Right ventricle myocardium inferior (tissue), 1 donor: ENCODE results near the gene PCBP3. TPM values are rescaled to one million over a fixed set of nuclear protein-coding genes. Genes with fewer than 3 reads are reported as not detected.

ENCODE experiments used
- ATAC-seq: fragments of 200-7000 bp; cut with Tn5 transposase; one replicate; pipeline ENCODE4 v1.9.1; 2020; ENCODE audit warnings: mild to moderate bottlenecking, moderate library complexity
- DNase-seq: peaks from one replicate; pipeline ENCODE4 v3.0.0; 2021; ENCODE audit errors: missing footprints
- intact Hi-C: fragments of 100-400 bp; cut with DNase I; formaldehyde crosslinking; loops from one replicate; pipeline ENCODE4 v1.11.0; 2022
- total RNA-seq: library from RNA; stranded (reverse); fragmentation: NEBNext Ultra II Directional; extraction: Animal tissue kit (Norgen Biotek cat#: 25700); gene quantifications from one replicate; pipeline ENCODE4 v1.2.1, GENCODE V29; 2021
- donor health status: DM: no; HTN: yes; CAD: no; lungs with severe emphysema.

Gene PCBP3
- total RNA-seq, 1 donor from 2014 or later = 3.7 TPM

DNA sequence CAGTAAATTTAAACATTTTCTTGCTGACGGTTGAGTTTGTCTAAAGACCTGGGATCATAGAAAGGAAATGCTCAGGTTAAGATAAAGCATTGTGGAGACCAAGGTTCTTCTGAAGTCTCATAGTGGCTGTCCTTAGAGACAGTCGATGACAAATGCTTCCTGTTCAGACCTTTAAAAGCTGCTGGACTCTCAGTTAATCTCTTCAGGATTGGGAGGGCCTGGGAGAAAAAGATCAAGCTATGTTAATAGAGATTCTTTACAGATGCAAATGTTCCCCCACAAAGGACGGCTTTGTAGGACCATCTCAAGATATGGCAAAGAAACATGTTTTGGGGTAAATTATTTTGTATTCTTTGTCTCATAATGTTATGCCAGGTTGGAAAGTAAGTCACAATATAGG, 213.4 kb downstream of the PCBP3 start:
- ATAC-seq (no peak), DNase-seq (no peak)
- intact Hi-C loops = no loop called here

- intact Hi-C loops = no loop called here
- ATAC-seq = no peak
- DNase-seq = no peak
Measured at GRCh38 chr21:45857761-45858160, 214.2 kb downstream of the PCBP3 start.

DNA sequence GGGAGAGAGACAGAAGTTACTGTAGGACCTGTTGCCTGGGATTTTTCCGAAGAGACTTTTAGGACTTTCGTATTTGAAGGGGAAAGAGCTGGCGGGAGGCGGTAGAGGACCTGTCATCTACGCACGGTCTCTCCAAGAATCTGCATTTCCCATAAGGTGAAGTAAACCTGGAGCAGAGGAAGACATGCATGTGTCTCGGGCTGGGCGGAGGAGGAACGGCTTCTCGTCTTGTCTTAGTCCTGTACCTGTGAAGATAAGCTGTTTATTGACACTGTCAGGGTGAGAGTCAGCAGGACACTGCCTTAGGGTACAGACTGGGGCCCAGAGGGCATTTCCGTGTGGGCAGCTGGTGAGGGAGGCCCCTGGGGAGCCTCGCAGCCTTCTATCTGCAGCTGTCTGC, 214.7 kb downstream of the PCBP3 start:
- no peak for DNase-seq
- intact Hi-C loops = no loop called here
- no peak for ATAC-seq

- DNase-seq (no peak), ATAC-seq (no peak)
- intact Hi-C loops = no loop called here
Measured at GRCh38 chr21:45859041-45859761, 215.7 kb downstream of the PCBP3 start.

- intact Hi-C loops = no loop called here
- no peak for DNase-seq
- no peak for ATAC-seq
Measured at GRCh38 chr21:45859762-45860357, 216.3 kb downstream of the PCBP3 start.

- intact Hi-C loops = no loop called here
- DNase-seq = no peak
- no peak for ATAC-seq
Measured at GRCh38 chr21:45860493-45861155, 217.1 kb downstream of the PCBP3 start.

- intact Hi-C loops = no loop called here
- DNase-seq = no peak
Measured at GRCh38 chr21:45861156-45861870, 217.8 kb downstream of the PCBP3 start.

DNA sequence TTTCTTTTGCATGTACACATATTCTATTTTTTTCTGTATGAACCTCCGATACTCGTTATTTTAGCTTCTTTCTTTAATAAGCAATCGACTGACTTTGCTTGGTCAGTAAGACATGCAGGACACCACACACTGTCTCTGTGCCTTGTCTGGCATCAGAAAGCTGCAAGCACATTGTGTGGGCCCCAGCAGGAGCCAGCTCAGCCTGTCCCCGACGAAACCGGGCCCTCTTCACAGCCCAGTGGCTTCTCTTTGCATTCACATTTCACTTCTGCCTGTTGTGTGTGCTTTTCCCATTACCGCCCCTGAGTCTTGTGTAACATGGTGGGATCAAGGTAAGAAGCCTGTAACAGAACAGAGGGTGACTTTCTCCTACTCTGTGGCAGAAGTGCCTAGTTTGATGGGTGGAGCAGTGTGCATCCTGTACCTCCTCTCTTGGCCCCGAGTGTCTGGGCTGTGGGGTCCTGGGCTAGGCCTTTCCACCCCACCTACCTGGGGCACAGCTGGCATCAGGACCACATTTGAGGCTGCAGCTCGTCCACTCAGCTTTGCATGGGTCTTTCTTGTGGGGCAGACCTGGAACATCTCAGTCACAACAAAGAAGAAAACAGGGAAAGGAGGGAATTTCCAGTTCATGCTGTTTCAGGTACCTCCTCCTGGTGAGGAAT, 219.2 kb downstream of the PCBP3 start:
- intact Hi-C loops = no loop called here
- no peak for DNase-seq
- no peak for ATAC-seq

More at GRCh38 chr21:45861156-45861870, 217.8 kb downstream of the PCBP3 start:
- ATAC-seq = no peak

- intact Hi-C loops = no loop called here
- ATAC-seq (no peak), DNase-seq (no peak)
Measured at GRCh38 chr21:45863267-45863666, 219.7 kb downstream of the PCBP3 start.

GRCh38 chr21:45863751-45864150, 220.2 kb downstream of the PCBP3 start:
- intact Hi-C loops = no loop called here
- DNase-seq (no peak), ATAC-seq (no peak)

DNA sequence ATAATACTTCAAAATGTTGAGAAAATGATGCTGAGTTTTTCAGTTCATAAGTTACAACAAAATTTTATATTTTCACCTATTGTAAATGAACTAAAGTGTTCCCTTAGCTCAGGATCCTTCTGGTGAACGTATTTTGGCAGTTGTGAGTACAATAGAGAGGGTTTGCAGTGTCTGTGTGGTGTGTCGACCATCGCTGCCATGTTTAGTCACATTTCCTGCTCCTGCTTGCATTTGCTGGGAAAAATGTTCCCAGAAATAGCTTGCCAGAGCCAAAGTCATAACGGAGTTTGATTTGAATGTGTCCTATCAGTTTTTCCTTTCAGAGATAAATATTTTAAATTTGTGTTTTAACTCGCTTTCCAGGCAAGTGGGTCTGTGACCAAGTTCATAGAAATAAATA, 220.9 kb downstream of the PCBP3 start:
- intact Hi-C loops = no loop called here
- no peak for DNase-seq
- ATAC-seq = no peak

DNA sequence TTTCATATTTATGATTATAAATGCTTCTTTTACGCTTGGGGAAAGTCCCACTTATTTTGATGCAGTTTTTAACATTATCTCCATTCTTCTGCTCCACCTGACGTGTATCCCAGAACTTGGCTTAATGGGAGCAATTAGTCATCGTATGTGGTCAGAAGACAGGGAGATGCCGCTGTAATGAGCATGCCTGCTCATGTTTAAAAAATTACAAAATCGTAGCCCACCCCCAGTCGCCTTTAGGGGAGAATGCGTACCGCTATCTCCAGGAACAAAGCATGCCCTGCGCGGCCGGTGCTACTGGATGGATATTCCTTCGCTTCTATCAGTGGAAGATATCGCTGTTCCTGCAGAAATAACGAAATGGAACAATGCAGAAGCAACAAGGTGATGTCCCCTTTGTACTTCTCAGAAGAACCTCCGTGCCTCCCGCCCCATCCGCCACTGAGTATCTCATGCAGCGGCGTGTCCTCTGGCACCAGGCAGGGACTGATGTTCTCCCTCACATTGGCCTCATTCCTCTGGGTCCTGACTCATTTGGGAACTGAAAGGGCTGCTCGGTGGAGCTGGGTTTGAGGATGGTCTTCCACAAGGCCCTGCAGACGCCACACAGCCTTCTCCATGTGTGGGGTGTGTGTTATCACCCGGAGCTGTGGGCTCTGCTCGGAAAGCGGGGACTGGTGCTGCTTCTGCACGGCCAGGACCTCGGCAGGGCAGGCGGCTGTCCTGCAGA, 221.7 kb downstream of the PCBP3 start:
- ATAC-seq (no peak), DNase-seq (no peak)
- intact Hi-C loops = no loop called here

DNA sequence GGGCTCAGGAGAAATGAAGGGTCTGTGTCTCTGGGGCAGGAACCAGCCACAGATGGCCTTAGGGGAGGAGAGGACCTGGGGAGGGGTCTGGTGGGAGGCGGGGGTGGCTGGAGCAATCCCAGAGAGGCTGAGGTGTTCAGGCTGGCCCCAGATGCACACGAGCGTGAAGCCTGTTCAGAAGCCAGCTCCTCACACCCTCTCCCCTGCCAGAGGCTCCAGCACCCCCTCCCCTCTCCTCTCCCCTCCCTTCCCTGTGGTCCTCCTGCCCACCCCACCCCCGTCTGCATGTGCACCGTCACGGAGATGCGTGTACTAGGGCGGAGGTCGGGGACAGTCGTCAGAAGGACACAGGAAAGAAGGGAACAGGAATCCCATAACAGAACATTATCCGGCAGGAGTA, 223.0 kb downstream of the PCBP3 start:
- DNase-seq (no peak), ATAC-seq (no peak)
- intact Hi-C loops = no loop called here

- ATAC-seq (no peak), DNase-seq (no peak)
- intact Hi-C loops = no loop called here
Measured at GRCh38 chr21:45867041-45867666, 223.6 kb downstream of the PCBP3 start.

- ATAC-seq (no peak), DNase-seq (no peak)
- intact Hi-C loops = no loop called here
Measured at GRCh38 chr21:45867671-45868081, 224.2 kb downstream of the PCBP3 start.

- DNase-seq (no peak), ATAC-seq (no peak)
Measured at GRCh38 chr21:45868086-45868485, 224.6 kb downstream of the PCBP3 start.

GRCh38 chr21:45868488-45868887, 225.0 kb downstream of the PCBP3 start:
- DNase-seq (no peak), ATAC-seq (no peak)
- intact Hi-C loops = no loop called here

More at GRCh38 chr21:45868086-45868485, 224.6 kb downstream of the PCBP3 start:
- intact Hi-C loops = no loop called here
